GM19395 (cell line): Measurements from ENCODE around the gene UCHL5.
"Not testable (repeated sequence)": the region's sequence is repeated elsewhere in the genome, so short reads cannot be mapped to it uniquely, and the experiment has no call there.

Source experiments
- ATAC-seq: cut with Tn5 transposase; IDR thresholded peaks from one replicate; pipeline ENCODE4 v1.9.1; 2021; ENCODE audit warnings: mild to moderate bottlenecking, moderate library complexity; ENCODE audit not compliant: unreplicated experiment

The UCHL5 gene

GRCh38 chr1:193013707-193014106 is 45.5 kb downstream of the UCHL5 start:
- no peak for ATAC-seq

DNA sequence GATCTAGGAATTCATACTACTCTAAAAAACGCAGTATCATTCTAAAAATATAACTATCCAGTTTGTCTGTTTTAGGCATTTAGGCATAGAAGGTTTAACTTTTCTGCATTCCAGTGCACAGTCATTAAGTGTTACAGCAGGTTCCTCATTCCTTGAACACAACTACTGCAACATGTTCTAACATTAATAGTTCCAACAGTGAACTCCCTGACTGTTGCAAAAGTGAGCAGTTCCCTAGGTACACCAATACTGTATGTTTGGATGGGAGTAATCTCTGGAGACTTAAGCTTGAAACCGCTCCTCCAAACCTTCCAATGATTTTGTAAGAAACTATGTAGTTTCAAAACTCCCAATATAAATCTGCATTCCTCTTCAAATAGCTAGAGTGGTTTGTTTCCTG is 46.2 kb downstream of the UCHL5 start:
- ATAC-seq = no peak

GRCh38 chr1:193011406-193011805 is 47.8 kb downstream of the UCHL5 start:
- ATAC-seq = no peak

DNA sequence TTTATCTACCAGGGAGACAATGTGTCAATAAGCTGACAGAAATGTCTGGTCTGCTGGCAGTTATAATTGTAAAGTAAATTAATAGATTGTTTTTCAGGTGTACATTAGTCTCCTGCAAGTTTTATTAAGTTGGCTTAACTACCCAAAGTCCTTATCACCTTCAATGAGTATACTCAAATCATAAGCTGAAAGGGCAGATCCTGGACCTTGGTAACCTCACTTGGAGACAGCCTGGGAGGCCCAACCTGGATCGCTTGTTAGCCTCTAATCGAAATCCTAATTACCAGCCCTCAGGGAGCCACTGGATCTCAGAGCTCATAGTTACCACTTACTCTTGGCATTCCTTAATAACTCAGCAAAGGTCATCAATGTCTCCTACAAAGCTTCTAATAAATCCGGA is 49.7 kb downstream of the UCHL5 start:
- ATAC-seq = no peak

GRCh38 chr1:193005785-193006184 is 53.4 kb downstream of the UCHL5 start:
- ATAC-seq = no peak

GRCh38 chr1:192998536-192998935 is 60.6 kb downstream of the UCHL5 start:
- no peak for ATAC-seq

- no peak for ATAC-seq
These were observed 65.0 kb downstream of the UCHL5 start for GRCh38 chr1:192994141-192994540.

- no peak for ATAC-seq
These were observed 65.6 kb downstream of the UCHL5 start for GRCh38 chr1:192993426-192994085.

DNA sequence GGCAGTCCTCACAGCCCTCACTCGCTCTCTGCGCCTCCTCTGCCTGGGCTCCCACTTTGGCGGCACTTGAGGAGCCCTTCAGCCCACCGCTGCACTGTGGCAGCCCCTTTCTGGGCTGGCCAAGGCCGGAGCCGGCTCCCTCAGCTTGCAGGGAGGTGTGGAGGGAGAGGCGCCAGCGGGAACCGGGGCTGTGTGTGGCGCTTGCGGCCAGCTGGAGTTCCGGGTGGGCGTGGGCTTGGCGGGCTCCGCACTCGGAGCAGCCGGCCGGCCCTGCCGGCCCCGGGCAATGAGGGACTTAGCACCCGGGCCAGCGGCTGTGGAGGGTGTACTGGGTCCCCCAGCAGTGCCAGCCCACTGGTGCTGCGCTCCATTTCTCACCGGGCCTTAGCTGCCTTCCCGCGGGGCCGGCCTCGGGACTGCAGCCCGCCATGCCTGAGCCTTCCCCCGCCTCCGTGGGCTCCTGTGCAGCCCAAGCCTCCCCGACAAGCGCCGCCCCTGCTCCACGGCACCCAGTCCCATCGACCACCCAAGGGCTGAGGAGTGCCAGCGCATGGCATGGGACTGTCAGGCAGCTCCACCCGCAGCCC is 72.3 kb downstream of the UCHL5 start:
- not testable (repeated sequence) for ATAC-seq

- ATAC-seq = no peak
These were observed 72.9 kb downstream of the UCHL5 start for GRCh38 chr1:192986110-192986747.

- no peak for ATAC-seq
These were observed 75.1 kb downstream of the UCHL5 start for GRCh38 chr1:192984080-192984479.

- ATAC-seq = no peak
These were observed 75.7 kb downstream of the UCHL5 start for GRCh38 chr1:192983349-192983980.

- no peak for ATAC-seq
These were observed 78.3 kb downstream of the UCHL5 start for GRCh38 chr1:192980856-192981255.

DNA sequence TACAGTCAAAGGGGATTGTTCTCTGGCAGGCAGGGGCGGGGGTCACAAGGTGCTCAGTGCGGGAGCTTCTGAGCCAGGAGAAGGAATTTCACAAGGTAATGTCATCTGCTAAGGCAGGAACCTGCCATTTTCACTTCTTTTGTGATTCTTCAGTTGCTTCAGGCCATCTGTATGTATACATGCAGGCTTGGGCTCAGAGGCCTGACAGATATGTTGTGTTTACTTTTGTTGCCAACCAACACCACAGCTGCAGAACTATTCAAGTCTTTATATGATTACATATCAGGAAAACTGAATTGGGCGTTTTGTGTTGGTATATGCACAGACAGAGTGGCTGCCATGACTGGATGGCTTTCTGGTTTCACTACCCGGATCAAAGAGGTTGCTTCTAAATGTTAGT is 78.8 kb downstream of the UCHL5 start:
- not testable (repeated sequence) for ATAC-seq

DNA sequence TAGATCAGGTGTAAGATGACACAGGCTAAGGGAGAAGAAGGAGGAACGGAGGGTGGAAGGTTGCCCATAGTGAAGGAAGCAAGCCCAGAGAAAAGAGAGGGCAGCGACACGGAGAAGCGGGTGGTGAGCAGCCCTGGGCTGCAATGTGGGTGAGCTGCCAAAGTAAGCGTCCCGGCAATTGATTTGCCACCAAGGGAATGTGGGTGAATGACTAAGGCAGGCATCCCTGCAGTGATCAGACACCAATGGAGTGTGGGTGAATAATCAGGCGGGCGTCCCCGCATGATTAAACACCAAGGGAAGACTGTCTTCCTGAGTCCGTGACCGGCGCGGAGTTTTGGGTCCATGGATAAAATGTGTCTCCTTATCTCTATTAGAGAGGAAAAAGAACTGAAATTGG is 79.6 kb downstream of the UCHL5 start:
- ATAC-seq = no peak

GRCh38 chr1:192978195-192978710 is 80.9 kb downstream of the UCHL5 start:
- no peak for ATAC-seq

- no peak for ATAC-seq
These were observed 82.0 kb downstream of the UCHL5 start for GRCh38 chr1:192977089-192977706.

- ATAC-seq = no peak
These were observed 82.6 kb downstream of the UCHL5 start for GRCh38 chr1:192976576-192976975.

DNA sequence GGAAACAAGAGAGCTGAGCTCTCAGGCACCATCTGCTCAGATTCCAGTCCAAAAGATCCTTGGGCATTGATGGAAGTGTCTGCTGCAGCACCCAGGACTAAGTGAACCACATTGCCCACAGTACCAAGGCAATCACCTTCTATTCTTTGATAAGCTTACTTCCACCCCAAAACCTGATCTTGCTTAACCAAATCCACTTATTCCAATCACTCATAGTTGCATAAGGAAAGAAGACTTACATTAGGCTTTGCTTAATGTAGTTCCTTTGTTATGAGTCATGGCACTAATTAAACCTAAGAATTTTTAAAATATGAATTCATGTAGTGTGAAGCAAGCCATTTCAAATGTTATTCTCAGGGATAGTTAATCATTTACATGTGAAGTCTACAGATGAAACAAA is 84.5 kb downstream of the UCHL5 start:
- no peak for ATAC-seq

GRCh38 chr1:192973988-192974387 is 85.2 kb downstream of the UCHL5 start:
- no peak for ATAC-seq

- ATAC-seq = no peak
These were observed 86.0 kb downstream of the UCHL5 start for GRCh38 chr1:192973202-192973601.
